Panc1 (cell line): ENCODE data around the gene GAS7. TPM values are rescaled to one million over a fixed set of nuclear protein-coding genes. Genes with fewer than 3 reads are reported as not detected.

Source experiments
- ATAC-seq: fragments of 200-7000 bp; cut with Tn5 transposase; 2 replicates; pipeline ENCODE4 v1.9.1; 2020; ENCODE audit warnings: mild to moderate bottlenecking, moderate library complexity
- BruUV-seq: library from RNA; stranded (reverse); fragments of 400-500 nt; replicated peaks from 2 replicates; lab custom pipeline; 2021; lab: Mats Ljungman, UMichigan
- CTCF ChIA-PET: fragments of 300-600 bp; sonication (Branson Sonifier 250); formaldehyde crosslinking; loops from one replicate; lab custom pipeline; 2022; ENCODE audit warnings: antibody characterized with exemption; lab: Charles Lee
- POLR2A ChIA-PET: fragments of 300-600 bp; sonication (Branson Sonifier 250); formaldehyde crosslinking; loops from one replicate; lab custom pipeline; 2022; ENCODE audit warnings: antibody characterized with exemption; lab: Charles Lee
- DNase-seq: peaks from one replicate; pipeline ENCODE4 v3.0.0-alpha.2; 2010; ENCODE audit warnings: low read depth, low spot score
- H3K27ac ChIP-seq: 2 replicates; pipeline ENCODE4 v1.5.1; 2011; ENCODE audit warnings: mild to moderate bottlenecking, low read length, inconsistent platforms
- H3K27me3 ChIP-seq: fragments of 200-500 bp; sonication (Bioruptor generic); 2 replicates; pipeline ENCODE4 v1.6.0; 2014; ENCODE audit warnings: low read length, inconsistent platforms; ENCODE audit not compliant: control insufficient read depth, insufficient read depth
- H3K36me3 ChIP-seq: fragments of 200-500 bp; sonication (Bioruptor generic); 2 replicates; pipeline ENCODE4 v1.5.1; 2014; ENCODE audit warnings: inconsistent platforms, mild to moderate bottlenecking, low read length, moderate library complexity; ENCODE audit not compliant: control insufficient read depth, insufficient read depth
- H3K4me1 ChIP-seq: 2 replicates; pipeline ENCODE4 v1.5.1; 2011; ENCODE audit warnings: inconsistent platforms, mild to moderate bottlenecking, low read length, moderate library complexity; ENCODE audit not compliant: control insufficient read depth, insufficient read depth
- H3K4me3 ChIP-seq, 2 experiments: 2 replicates each; pipeline ENCODE4 v1.5.1; 2011 to 2012; ENCODE audit warnings: low read depth in 2 of 2, low read length in 2 of 2, mild to moderate bottlenecking in 2 of 2, inconsistent platforms in 1 of 2, moderate library complexity in 1 of 2
- H3K9me3 ChIP-seq: fragments of 200-500 bp; sonication (Bioruptor generic); 2 replicates; pipeline ENCODE4 v1.5.1; 2014; ENCODE audit warnings: low read depth, mild to moderate bottlenecking, inconsistent platforms, low read length, moderate library complexity; ENCODE audit not compliant: control insufficient read depth, insufficient read depth
- CTCF ChIP-seq: fragments of 450-650 bp; IDR thresholded peaks from 2 replicates; pipeline ENCODE4 v1.5.1; 2017; ENCODE audit warnings: mild to moderate bottlenecking
- POLR2AphosphoS5 ChIP-seq: IDR thresholded peaks from 2 replicates; pipeline ENCODE4 v1.6.1; 2012; ENCODE audit warnings: mild to moderate bottlenecking, low read depth, low read length, moderate library complexity
- REST ChIP-seq, 2 experiments: IDR thresholded peaks; 2 replicates each; pipeline ENCODE4 v1.6.1; 2011 to 2012; ENCODE audit warnings: low read depth in 2 of 2, control low read depth in 1 of 2, low read length in 1 of 2, mild to moderate bottlenecking in 1 of 2, moderate library complexity in 1 of 2; ENCODE audit not compliant: insufficient read depth in 1 of 2
- SIN3A ChIP-seq: IDR thresholded peaks from 2 replicates; pipeline ENCODE4 v1.6.1; 2012; ENCODE audit warnings: low read depth, mild to moderate bottlenecking, low read length, moderate library complexity, borderline replicate concordance; ENCODE audit not compliant: insufficient read depth
- TCF7L2 ChIP-seq: IDR thresholded peaks from 2 replicates; pipeline ENCODE4 v1.6.1; 2011; ENCODE audit warnings: mild to moderate bottlenecking, low read depth, low read length, inconsistent platforms
- in situ Hi-C: cut with HindIII; loops from 2 replicates; pipeline ENCODE4 v1.10.0; 2016; ENCODE audit warnings: low sequenced_read_pairs, low pct_unique_long_range_greater_than_20kb
- intact Hi-C: fragments of 100-400 bp; cut with micrococcal nuclease; formaldehyde crosslinking; loops from one replicate; pipeline ENCODE4 v1.10.0; 2022; ENCODE audit not compliant: unreplicated experiment
- total RNA-seq: library from RNA; stranded (reverse); gene quantifications from one replicate; pipeline ENCODE4 v1.2.1, GENCODE V29; 2021; ENCODE audit not compliant: unreplicated experiment

The GAS7 gene
- total RNA-seq, 1 experiment from 2014 or later, result 0.05 TPM

DNA sequence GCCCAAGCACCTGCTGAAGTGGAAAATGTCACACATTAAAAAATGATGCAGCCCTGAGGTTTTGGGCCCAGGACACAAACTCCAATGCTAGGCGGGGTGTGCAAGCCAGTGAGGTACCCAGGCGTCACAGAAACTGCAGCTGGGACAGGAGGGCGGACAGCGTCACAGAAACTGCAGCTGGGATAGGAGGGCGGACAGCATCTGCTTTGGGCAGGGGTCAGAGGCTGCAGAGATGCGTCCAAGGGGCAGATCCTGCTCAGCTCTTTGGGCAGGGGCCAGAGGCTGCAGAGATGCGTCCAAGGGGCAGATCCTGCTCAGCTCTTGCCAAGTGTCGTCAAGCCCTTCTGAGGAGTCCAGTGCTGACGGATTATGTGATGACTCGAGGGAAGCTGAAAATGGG, 249.5 kb downstream of the GAS7 start:
- no peak overlapping the region for H3K4me3 ChIP-seq
- peaks cover 3% of the 10 kb centered on the region; the same call in 1 of the 2 replicates for H3K27me3 ChIP-seq
- CTCF ChIA-PET, result no interaction called here
- TF ChIP-seq SIN3A (no peak), CTCF (no peak), REST (IDR thresholded peaks at IDR 0.05; ENCODE audit: insufficient read depth in 1 of 2, low read depth in 2 of 2, low read length in 1 of 2) (no peak), TCF7L2 (no peak), POLR2AphosphoS5 (no peak)
- no peaks in the 10 kb centered on the region for H3K36me3 ChIP-seq
- H3K4me1 ChIP-seq, result no peaks in the 10 kb centered on the region
- BruUV-seq, result no TSS peak
- POLR2A ChIA-PET, result no interaction called here
- ATAC-seq (no peak), DNase-seq (no peak)
- H3K9me3 ChIP-seq, result no peaks in the 10 kb centered on the region
- in situ Hi-C loops (no loop called here), intact Hi-C loops (no loop called here)
- no peak overlapping the region for H3K27ac ChIP-seq

DNA sequence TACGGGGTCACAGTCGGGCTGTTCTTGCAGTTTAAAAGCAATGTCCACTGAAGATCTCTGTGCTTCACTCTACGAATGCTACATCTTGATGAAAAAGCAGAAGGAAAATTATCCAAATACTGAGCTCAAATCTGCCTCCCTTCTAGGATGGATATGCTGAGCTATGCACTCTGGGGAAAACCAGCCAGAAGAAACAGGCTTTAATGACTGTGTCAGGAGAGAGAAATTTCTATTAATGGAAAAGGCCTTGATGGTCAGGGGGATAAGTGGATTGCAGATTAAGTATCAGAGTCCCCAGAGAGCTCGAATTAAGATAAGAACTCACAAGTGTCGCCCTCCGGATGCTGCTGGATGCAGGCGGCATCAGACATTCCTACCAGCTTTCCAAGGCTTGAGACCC, 253.7 kb downstream of the GAS7 start:
- no peaks in the 10 kb centered on the region for H3K4me1 ChIP-seq
- in situ Hi-C loops, result no loop called here
- no peaks in the 10 kb centered on the region for H3K36me3 ChIP-seq
- ATAC-seq, result no peak
- ChIA-PET POLR2A (no interaction called here), CTCF (no interaction called here)
- intact Hi-C loops, result no loop called here
- H3K27me3 ChIP-seq, result peaks cover 3% of the 10 kb centered on the region; the same call in 1 of the 2 replicates
- BruUV-seq, result no TSS peak
- no peaks in the 10 kb centered on the region for H3K9me3 ChIP-seq
- no peak for TF ChIP-seq SIN3A
- no peak for TF ChIP-seq TCF7L2
- TF ChIP-seq CTCF, result no peak
- no peak for TF ChIP-seq REST (IDR thresholded peaks at IDR 0.05; ENCODE audit: insufficient read depth in 1 of 2, low read depth in 2 of 2, low read length in 1 of 2)
- no peak for TF ChIP-seq POLR2AphosphoS5
- DNase-seq, result no peak
- no peak overlapping the region for H3K4me3 ChIP-seq
- H3K27ac ChIP-seq, result no peak overlapping the region
